Testis (tissue), 2 donors: ENCODE data around the gene CPT2.
"Not testable (repeated sequence)": the region's sequence is repeated elsewhere in the genome, so short reads cannot be mapped to it uniquely, and the experiment has no call there.

Experiments
- POLR2A ChIP-seq: fragments of 450-650 bp; IDR thresholded peaks from one replicate; pipeline ENCODE4 v1.6.1; 2017; ENCODE audit warnings: antibody characterized with exemption, mild to moderate bottlenecking, moderate library complexity
- TF ChIP-seq, protein P1 (sequence below), 3 experiments: fragments of 450-650 bp in 2 of 3; fragments of 200-600 bp in 1 of 3; sonication (generic) in 1 of 3; IDR thresholded peaks; one replicate each; pipeline ENCODE4 v1.5.1; 2016 to 2019; ENCODE audit warnings: antibody characterized with exemption in 3 of 3, mild to moderate bottlenecking in 2 of 3, moderate library complexity in 1 of 3

DNA sequence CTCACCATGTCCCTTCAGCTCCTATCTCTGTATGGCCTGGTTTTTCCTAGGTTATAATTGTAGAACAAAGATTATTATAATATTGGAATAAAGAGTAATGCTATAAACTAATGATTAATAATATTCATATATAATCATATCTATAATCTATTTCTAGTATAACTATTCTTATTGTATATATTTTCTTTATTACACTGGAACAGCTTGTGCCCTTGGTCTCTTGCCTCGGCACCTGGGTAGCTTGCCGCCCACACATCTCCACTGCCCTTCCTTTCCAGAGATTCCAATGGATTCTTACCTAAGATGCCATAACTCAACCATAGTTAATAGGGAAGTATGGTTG lies 10.7 kb upstream of the CPT2 start:
- not testable (repeated sequence) for TF ChIP-seq POLR2A
- TF ChIP-seq, protein P1, sequence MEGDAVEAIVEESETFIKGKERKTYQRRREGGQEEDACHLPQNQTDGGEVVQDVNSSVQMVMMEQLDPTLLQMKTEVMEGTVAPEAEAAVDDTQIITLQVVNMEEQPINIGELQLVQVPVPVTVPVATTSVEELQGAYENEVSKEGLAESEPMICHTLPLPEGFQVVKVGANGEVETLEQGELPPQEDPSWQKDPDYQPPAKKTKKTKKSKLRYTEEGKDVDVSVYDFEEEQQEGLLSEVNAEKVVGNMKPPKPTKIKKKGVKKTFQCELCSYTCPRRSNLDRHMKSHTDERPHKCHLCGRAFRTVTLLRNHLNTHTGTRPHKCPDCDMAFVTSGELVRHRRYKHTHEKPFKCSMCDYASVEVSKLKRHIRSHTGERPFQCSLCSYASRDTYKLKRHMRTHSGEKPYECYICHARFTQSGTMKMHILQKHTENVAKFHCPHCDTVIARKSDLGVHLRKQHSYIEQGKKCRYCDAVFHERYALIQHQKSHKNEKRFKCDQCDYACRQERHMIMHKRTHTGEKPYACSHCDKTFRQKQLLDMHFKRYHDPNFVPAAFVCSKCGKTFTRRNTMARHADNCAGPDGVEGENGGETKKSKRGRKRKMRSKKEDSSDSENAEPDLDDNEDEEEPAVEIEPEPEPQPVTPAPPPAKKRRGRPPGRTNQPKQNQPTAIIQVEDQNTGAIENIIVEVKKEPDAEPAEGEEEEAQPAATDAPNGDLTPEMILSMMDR (IDR thresholded peaks at IDR 0.05): not testable (repeated sequence)
